ENCODE measurements around the gene RHEBL1.

Gene RHEBL1

GRCh38 chr12:49017891-49018260 lies 51.9 kb downstream of the RHEBL1 start:
- no peak for DNase-seq (ENCODE audit: extremely low spot score)
- ChIA-PET CTCF (interaction anchor here (0.8 to 14.3 kb wide), 8 partner anchors 9 to 46 kb away, joined by 4 to 253 read pairs (median 6); partner anchors contain the start of gene DDN), POLR2A (interaction anchor here (0.9 to 1.1 kb wide), 3 partner anchors 18 to 113 kb away, joined by 3 to 4 read pairs (median 3); partner anchors contain the start of gene TUBA1B)
- no peak for TF ChIP-seq CTCF (IDR thresholded peaks at IDR 0.05; ENCODE audit: control extremely low read depth, extremely low read depth, low read depth, missing control alignments)

GRCh38 chr12:49015196-49015595 lies 54.6 kb downstream of the RHEBL1 start:
- DNase-seq (ENCODE audit: extremely low spot score): no peak
- CTCF ChIA-PET: interaction anchor here (1.2 to 14.3 kb wide), 5 partner anchors 13 to 36 kb away, joined by 4 to 253 read pairs (median 6); partner anchors contain the start of genes DDN and WNT1
- TF ChIP-seq CTCF (IDR thresholded peaks at IDR 0.05; ENCODE audit: control extremely low read depth, extremely low read depth, low read depth, missing control alignments): no peak
- POLR2A ChIA-PET: interaction anchor here (0.8 kb wide), 1 partner anchor 22 kb away, joined by 3 read pairs; no protein-coding TSS in a partner anchor

Measured in GM10248 (cell line).